ENCODE results near the gene PDCD2.
"Not testable (repeated sequence)": the region's sequence is repeated elsewhere in the genome, so short reads cannot be mapped to it uniquely, and the experiment has no call there.

PDCD2 gene

GRCh38 chr6:170552765-170553533 lies 31.5 kb downstream of the PDCD2 start, which contains the start of gene PSMB1:
Gene PSMB1, minus strand, starts transcription at chr6:170553307. Its CDS starts 65 bp downstream, at chr6:170553242.
- DNase-seq (ENCODE audit: low read depth, low spot score): peak; percentile 71

DNA sequence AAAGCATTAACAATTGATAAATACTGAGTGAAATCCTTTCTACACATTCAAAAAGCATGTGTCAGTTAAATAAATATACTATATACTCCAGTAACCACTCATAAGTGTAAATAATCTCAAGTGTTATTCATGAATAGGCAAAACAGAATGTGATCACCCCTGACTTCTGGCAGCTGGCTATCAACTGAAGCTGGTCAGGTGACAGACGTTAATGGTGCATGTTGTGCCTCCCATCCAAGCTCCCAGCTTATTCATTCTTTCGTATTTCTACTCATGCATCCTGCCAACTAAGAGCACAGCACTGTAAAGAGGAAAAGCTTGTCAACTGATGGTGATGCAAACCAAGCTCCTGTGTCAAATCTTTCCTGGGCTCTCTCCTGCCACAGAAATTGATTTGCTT lies 39.0 kb downstream of the PDCD2 start:
- DNase-seq (ENCODE audit: low read depth, low spot score): no peak

DNA sequence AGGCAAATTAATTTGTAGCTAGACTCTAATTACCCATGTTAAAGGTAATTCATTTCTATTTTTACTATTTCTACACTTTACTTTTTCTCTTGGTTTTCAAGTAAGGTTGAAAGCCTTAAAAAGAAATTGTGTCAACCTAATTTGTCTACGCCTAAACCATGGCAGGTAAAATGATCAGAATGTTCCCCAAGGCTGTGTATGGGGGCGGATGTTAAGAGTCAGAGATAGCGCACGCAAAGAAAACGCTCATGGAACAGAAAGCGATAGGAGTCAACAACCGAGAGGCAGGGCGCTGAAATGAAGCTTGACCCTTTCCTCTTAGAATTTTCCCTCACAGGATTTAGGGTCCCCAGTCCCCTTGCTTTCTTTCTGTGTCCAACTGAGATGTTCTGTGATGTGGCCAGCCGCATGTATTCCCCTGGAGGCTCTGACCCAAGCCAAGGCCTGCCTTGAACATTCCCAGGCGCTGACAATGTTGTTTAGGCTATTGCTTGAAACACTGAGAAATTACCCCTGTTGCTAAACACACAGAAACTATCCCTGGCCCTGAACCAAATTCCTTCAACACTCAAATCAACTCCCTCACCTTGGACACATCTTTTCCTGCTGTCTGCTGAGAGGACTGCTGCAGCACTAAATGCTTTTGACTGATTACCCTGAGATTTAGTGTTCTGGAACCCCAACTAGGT lies 42.3 kb downstream of the PDCD2 start:
- DNase-seq (ENCODE audit: low read depth, low spot score): no peak

GRCh38 chr6:170537329-170537728 lies 47.1 kb downstream of the PDCD2 start:
- no peak for DNase-seq (ENCODE audit: low read depth, low spot score)

- no peak for DNase-seq (ENCODE audit: low read depth, low spot score)
Observed at GRCh38 chr6:170536671-170537070, 47.8 kb downstream of the PDCD2 start.

- no peak for DNase-seq (ENCODE audit: low read depth, low spot score)
Observed at GRCh38 chr6:170535004-170535403, 49.4 kb downstream of the PDCD2 start.

- no peak for DNase-seq (ENCODE audit: low read depth, low spot score)
Observed at GRCh38 chr6:170533792-170534191, 50.6 kb downstream of the PDCD2 start.

GRCh38 chr6:170532867-170533488 lies 51.5 kb downstream of the PDCD2 start:
- no peak for DNase-seq (ENCODE audit: low read depth, low spot score)

GRCh38 chr6:170529839-170530469 lies 54.5 kb downstream of the PDCD2 start:
- peak; percentile 39 for DNase-seq (ENCODE audit: low read depth, low spot score)

DNA sequence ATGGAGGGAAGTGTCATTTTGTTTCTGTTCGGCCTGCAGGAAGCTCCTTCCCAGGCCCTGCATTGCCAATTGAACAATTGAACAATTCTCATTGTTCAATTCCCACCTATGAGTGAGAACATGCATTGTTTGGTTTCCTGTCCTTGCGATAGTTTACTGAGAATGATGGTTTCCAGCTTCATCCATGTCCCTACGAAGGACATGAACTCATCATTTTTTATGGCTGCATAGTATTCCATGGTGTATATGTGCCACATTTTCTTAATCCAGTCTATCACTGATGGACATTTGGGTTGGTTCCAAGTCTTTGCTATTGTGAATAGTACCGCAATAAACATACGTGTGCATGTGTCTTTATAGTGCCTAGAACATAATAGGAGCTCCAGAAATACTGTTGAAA lies 56.4 kb downstream of the PDCD2 start:
- DNase-seq (ENCODE audit: low read depth, low spot score): not testable (repeated sequence)

GRCh38 chr6:170525795-170526194 lies 58.6 kb downstream of the PDCD2 start:
- DNase-seq (ENCODE audit: low read depth, low spot score): no peak

Measured in activated CD4-positive, CD25-positive, alpha-beta regulatory T cell treated with anti-CD3 and anti-CD28 coated beads, Interleukin-2, amount 50 U/mL, for 16 hours (primary cell).